ENCODE results near the gene WIF1. TPM values are rescaled to one million over a fixed set of nuclear protein-coding genes. Genes with fewer than 3 reads are reported as not detected.

WIF1 gene
- total RNA-seq, 1 donor from 2014 or later: 14.9 TPM

DNA sequence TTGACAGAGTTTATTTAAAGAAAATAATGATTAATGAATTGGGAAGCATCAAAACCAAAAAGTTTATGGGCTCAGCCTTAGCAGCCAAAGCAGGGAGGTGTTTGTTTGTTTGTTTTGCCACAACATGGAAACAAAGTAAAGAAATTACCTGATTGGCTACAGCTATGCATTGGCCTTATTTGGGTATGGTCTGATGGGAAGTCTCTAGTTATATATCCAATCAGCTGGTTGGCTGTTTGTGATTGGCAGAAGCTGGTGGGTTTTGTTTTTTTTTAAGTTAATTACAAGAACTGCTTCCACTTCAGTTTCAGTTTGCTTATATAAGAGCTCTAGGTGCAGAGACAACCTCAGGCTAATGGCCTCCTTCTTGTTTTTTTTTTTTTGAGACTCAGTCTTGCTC, 43.7 kb upstream of the WIF1 start:
- Mint-ChIP-seq H3K27me3 (peaks cover 25% of the 10 kb centered on the region), H3K4me3 (no peak overlapping the region), H3K27ac (no peak overlapping the region), H3K4me1 (ENCODE audit: unreplicated experiment) (peaks cover 6% of the 10 kb centered on the region), H3K9me3 (no peaks in the 10 kb centered on the region), H3K36me3 (peaks cover 6% of the 10 kb centered on the region)
- TF ChIP-seq, protein P1, sequence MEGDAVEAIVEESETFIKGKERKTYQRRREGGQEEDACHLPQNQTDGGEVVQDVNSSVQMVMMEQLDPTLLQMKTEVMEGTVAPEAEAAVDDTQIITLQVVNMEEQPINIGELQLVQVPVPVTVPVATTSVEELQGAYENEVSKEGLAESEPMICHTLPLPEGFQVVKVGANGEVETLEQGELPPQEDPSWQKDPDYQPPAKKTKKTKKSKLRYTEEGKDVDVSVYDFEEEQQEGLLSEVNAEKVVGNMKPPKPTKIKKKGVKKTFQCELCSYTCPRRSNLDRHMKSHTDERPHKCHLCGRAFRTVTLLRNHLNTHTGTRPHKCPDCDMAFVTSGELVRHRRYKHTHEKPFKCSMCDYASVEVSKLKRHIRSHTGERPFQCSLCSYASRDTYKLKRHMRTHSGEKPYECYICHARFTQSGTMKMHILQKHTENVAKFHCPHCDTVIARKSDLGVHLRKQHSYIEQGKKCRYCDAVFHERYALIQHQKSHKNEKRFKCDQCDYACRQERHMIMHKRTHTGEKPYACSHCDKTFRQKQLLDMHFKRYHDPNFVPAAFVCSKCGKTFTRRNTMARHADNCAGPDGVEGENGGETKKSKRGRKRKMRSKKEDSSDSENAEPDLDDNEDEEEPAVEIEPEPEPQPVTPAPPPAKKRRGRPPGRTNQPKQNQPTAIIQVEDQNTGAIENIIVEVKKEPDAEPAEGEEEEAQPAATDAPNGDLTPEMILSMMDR (conservative IDR thresholded peaks at IDR 0.05): no peak
- no peak for DNase-seq (ENCODE audit: extremely low spot score, unreplicated experiment)

DNA sequence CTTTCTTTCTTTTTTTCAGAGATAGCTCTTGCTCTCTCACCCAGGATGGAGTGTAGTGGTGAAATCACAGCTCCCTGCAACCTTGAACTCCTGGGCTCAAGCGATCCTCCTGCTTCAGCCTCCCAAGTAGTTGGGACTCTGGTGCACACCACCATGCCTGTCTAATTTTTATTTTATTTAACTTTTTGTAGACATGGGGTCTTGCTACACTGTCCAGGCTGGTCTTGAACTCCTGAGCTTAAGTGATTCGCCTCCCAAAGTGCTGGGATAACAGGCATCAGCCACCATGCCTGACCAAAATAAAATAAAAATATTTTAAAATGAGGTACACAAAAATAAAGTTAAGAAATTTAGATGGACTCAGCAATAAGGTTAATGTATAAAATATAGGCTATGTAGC, 43.1 kb upstream of the WIF1 start:
- H3K27me3 Mint-ChIP-seq: peaks cover 26% of the 10 kb centered on the region
- H3K27ac Mint-ChIP-seq: no peak overlapping the region
- DNase-seq (ENCODE audit: extremely low spot score, unreplicated experiment): no peak
- H3K4me3 Mint-ChIP-seq: no peak overlapping the region
- H3K36me3 Mint-ChIP-seq: peaks cover 3% of the 10 kb centered on the region
- H3K9me3 Mint-ChIP-seq: no peaks in the 10 kb centered on the region
- TF ChIP-seq, protein P1 (conservative IDR thresholded peaks at IDR 0.05): no peak
- H3K4me1 Mint-ChIP-seq (ENCODE audit: unreplicated experiment): peaks cover 4% of the 10 kb centered on the region

- Mint-ChIP-seq H3K9me3 (no peaks in the 10 kb centered on the region), H3K4me3 (no peak overlapping the region), H3K27ac (no peak overlapping the region), H3K4me1 (ENCODE audit: unreplicated experiment) (no peaks in the 10 kb centered on the region), H3K36me3 (no peaks in the 10 kb centered on the region), H3K27me3 (peaks cover 22% of the 10 kb centered on the region)
- no peak for DNase-seq (ENCODE audit: extremely low spot score, unreplicated experiment)
- TF ChIP-seq, protein P1 (conservative IDR thresholded peaks at IDR 0.05): no peak
These were observed 41.5 kb upstream of the WIF1 start for GRCh38 chr12:65162609-65163008.

- TF ChIP-seq, protein P1 (conservative IDR thresholded peaks at IDR 0.05): no peak
- no peaks in the 10 kb centered on the region for H3K4me1 Mint-ChIP-seq (ENCODE audit: unreplicated experiment)
- H3K27me3 Mint-ChIP-seq: peaks cover 17% of the 10 kb centered on the region
- H3K9me3 Mint-ChIP-seq: no peaks in the 10 kb centered on the region
- peak overlapping the region; percentile 25 for H3K27ac Mint-ChIP-seq
- H3K36me3 Mint-ChIP-seq: no peaks in the 10 kb centered on the region
- no peak overlapping the region for H3K4me3 Mint-ChIP-seq
- no peak for DNase-seq (ENCODE audit: extremely low spot score, unreplicated experiment)
These were observed 36.0 kb upstream of the WIF1 start for GRCh38 chr12:65157091-65157490.

GRCh38 chr12:65156366-65156841, 35.3 kb upstream of the WIF1 start:
- no peak for DNase-seq (ENCODE audit: extremely low spot score, unreplicated experiment)
- Mint-ChIP-seq H3K4me1 (ENCODE audit: unreplicated experiment) (no peaks in the 10 kb centered on the region), H3K36me3 (no peaks in the 10 kb centered on the region)

More at GRCh38 chr12:65156366-65156841, 35.3 kb upstream of the WIF1 start:
- no peak overlapping the region for H3K27ac Mint-ChIP-seq
- TF ChIP-seq, protein P1 (conservative IDR thresholded peaks at IDR 0.05): no peak
- H3K9me3 Mint-ChIP-seq: no peaks in the 10 kb centered on the region
- H3K4me3 Mint-ChIP-seq: no peak overlapping the region
- peaks cover 20% of the 10 kb centered on the region for H3K27me3 Mint-ChIP-seq
